AG08396 (cell line): ENCODE measurements around the gene AIP.
"Not testable (repeated sequence)": the region's sequence is repeated elsewhere in the genome, so short reads cannot be mapped to it uniquely, and the experiment has no call there.

Source experiments
- DNase-seq: peaks from one replicate; pipeline ENCODE4 v3.0.0; 2012; ENCODE audit warnings: low spot score, mixed read lengths

AIP gene

GRCh38 chr11:67507242-67507863 lies 24.5 kb downstream of the AIP start:
- DNase-seq = no peak

DNA sequence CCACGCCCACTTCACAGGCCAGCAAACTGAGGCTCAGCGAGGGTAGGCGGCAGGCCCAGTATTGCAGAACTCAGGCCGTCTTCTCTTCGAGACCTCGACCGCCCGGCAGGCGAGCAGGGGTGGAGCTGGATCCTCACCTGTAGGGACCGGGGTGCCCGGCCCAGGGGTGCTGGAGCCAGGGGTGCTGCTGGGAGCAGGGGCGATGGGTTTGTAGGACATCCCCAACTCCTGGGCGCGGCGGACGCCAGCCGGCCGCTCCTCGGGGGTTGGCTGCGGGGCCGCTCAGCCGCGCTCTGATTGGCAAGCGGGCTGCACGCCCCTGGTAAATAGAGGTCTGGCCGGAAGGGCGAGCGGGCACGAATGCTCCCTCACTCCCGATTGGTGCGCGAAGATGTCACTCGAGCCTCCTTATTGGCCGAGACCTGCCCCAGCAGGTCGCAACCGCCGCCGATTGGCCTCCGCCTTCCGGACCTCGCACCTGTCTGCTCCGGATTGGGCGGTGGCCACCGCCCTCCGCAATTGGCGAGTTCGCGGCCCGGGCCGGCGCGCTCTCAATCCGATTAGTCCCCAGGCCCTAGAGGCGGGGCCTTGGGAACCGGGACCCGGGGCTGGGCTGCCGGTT lies 25.1 kb downstream of the AIP start, which contains the start of gene CDK2AP2:
TSS of gene CDK2AP2 (minus strand) at position 299 of the 622 bp plus-strand sequence. CDS start at position 219, 80 bp downstream.
- DNase-seq = peak; percentile 100

DNA sequence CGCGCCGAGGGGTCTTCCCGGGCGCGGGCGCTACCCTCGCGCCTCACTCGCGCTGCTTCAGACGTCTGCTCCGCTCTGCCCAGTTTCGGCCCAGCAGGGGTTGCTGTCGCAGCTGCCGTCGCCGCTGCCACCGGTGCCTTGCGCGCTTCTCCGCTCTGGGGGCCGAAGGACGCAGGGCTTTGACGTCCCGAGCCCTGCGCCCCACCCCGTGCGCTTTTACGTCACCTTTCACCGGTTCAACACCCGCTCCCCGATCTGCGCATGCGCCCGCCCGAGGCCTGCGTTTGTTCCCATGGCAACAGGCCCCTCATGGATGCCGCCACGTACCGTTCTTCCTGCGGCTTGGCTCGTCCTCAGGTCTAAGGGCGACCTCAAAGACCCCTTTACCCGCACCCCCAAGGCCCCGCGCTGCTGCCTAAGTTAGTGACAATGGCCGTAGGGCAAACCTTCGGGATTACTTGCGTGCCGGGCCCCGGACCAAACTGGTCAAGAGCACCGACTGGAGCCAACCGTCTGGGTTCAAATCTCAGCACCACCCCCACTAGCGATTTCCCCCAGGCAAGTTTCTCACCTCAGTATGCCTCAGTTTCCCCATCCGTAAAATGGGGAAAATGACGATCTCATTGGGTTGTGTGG lies 25.8 kb downstream of the AIP start:
- peak; percentile 99 for DNase-seq

DNA sequence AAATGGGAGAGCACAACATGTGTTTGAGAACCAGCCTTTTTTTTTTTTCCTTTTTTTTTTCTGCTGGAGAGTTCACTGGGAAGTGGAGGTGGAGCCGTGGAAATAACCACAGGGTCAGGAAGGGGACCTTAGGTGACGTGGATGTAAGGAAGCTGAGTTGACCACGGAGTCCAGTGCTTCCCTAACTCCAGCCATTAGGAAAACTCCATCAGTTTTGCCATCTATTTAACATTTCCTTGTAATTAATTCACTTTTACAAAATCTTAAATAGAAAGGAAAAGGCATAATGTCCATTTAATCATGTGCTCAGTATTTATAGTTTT lies 27.2 kb downstream of the AIP start:
- no peak for DNase-seq

GRCh38 chr11:67511558-67511957 lies 28.7 kb downstream of the AIP start:
- DNase-seq = not testable (repeated sequence)

DNA sequence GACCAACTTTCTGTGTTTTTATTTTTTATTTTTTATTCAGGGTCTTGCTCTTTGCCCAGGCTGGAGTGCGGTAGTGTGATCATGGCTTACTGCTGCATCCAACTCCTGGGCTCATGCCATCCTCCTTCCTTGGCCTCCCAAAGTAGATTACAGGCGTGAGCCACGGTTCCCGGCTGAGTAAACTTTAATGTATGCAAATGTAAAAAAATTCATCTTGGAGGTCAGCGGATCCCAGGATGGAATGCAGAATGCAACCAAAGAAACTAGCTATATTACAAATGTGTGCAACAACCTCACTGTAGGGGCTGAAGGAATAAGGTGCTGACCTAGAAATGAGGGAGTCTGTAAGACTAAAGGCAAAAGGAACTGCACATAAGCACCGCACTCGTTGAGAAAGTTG lies 31.3 kb downstream of the AIP start:
- no peak for DNase-seq

GRCh38 chr11:67516806-67517205 lies 34.0 kb downstream of the AIP start:
- no peak for DNase-seq

- no peak for DNase-seq
Measured at GRCh38 chr11:67517784-67518552, 35.1 kb downstream of the AIP start.

DNA sequence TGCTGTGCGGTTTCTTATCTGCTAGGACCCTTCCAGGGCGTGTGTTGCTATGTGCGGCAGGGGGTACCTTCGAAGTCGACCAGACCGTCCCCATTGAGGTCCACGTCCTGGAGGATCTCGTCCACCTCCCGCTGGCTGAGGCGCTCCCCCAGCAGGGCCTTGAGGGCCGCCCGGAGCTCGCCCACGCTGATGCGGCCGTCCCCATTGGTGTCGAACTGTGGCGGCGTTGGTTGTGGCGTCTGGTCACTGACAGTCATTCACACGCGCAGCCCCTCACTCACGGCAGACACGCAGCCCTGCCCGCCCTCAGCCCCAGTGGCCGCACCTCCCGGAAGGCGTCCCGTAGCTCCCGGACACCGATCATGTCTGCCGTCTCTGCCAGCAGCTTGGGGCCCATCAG lies 36.9 kb downstream of the AIP start:
- no peak for DNase-seq

DNA sequence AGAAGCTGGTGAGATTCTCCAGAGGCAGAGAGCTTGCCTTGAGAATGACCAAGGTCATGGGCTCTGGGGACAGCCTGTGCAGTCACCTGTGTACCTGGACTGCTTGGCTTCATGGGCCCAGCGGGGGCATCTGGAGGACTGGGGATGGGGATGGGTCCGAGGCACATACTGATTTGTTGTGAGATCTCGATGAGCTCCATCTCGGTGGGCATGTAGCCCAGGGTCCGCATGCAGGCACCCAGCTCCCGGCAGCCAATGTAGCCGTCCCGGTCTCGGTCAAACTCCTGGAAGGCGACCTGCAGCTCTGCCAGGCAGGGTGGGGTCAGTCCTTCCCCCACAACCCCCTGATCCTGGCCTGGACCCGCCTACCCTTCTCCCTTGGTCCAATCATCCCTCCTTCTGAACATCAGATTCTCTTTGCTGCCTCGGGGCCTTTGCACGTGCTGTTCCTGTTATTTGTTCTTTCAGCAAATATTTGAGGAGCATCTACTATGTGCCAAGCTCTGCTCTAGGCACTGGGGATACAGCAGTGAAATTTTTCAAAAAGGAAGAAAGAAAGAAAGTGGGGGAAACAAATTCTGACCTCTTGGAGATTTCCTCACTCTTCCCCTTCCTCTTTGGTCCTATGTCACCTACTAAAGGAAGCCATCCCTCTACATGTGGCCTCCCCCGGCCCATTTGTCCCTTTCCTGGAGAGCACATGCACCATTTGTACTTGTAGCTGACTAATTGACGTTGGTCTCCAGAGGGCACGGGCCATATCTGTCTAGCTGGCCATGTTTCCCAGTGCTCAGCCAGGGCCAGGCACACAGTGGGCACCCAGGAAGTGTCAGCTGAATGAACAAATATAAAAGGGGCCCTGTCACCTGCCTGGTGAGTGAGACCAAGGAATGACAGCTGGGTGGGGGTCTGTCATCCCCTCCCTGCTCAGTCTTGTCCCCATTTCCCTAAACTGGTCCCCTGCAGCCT lies 38.3 kb downstream of the AIP start:
- DNase-seq = no peak

DNA sequence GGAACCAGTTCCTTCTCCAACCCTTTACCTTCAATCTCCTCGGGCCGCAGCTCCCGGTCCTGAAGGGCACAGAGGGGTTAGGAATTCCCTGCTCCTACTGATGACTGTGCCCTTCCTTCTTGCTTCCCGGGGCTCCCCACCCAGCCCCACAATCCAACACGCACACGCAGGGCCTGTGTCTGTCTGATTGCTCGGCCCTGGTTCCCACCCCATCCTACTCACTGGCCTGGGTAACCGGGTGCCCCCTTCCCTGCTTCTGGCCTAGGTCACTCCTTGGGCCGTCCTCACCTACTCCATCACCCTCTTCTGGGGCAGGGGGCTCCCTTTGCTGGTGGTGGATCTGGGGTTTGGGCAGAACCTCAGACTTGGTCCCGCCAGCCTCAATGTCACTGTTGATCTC lies 39.1 kb downstream of the AIP start:
- DNase-seq = no peak

GRCh38 chr11:67522338-67522737 lies 39.5 kb downstream of the AIP start:
- DNase-seq = no peak

DNA sequence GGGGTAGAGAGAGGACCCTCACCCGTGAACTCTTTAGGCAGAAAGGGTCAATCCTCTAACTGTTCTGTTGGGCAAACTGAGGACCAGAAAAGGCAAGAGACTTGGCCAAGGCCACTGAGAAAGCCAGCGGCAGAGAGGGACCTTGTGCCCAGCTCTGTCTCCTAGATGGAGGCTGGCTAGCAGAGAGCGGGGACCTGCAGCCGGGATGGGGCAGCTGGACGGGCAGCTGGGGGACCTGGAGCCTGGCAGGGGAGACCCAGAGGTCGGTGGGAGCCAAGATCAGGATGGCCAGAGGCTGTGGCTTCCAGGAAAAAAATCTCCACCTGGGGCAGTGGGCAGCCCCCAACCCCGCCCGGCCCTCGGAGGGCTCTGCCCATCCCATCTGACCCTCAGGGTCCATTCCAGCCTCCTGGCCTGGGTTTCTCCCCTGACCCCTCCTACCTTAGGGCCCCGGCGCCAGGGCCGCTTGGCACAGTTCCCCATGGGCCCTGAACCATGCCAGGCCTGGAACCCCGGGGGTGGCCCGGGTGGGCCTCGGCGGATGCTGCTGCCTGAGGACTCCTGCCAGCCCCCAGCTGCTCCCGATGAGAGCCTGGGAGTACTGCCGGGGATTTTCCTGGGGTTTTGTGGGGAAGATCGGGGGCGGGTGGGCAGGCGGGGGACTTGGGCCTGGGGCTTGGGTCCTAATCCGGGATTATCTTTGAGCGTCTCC lies 40.2 kb downstream of the AIP start, which contains the start of gene CABP2:
TSS of gene CABP2 (minus strand) at position 603 of the 712 bp plus-strand sequence. CDS start at position 483, 120 bp downstream.
- DNase-seq = no peak

GRCh38 chr11:67523556-67524479 lies 41.0 kb downstream of the AIP start:
- DNase-seq = no peak

DNA sequence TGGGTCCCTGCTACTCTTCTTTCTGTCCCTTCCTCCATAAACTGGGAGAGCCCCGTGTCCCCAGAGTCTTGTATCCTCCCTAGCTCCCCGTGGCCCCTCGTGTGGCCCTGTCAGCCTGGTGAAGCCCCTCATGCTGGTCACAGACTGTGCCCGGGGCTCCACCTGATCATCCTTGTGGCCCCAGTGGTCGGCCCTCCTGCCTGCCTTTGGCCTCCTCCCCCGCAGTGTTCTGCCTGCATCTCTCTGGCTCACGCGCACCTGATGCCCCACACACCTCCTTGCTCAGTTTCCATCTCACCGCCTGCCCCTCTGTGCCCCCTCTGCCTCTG lies 41.6 kb downstream of the AIP start:
- DNase-seq = no peak

GRCh38 chr11:67525275-67525976 lies 42.6 kb downstream of the AIP start:
- no peak for DNase-seq

GRCh38 chr11:67528376-67528775 lies 45.5 kb downstream of the AIP start:
- no peak for DNase-seq

DNA sequence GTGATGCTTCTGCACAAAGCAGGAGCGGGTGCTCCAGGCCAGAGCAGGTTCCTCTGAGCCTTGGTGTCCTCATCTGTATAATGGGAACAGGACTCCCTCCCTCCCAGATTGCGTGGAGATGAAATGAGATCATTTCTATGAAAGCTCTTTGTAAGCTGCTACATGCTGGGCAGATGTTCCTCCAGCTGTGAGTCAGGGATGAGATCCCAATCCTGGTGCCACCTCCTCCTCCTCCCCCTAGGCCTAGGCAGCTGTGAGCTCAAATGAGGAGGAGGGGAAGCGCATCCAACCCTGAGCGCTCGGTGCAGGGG lies 47.4 kb downstream of the AIP start:
- DNase-seq = no peak

DNA sequence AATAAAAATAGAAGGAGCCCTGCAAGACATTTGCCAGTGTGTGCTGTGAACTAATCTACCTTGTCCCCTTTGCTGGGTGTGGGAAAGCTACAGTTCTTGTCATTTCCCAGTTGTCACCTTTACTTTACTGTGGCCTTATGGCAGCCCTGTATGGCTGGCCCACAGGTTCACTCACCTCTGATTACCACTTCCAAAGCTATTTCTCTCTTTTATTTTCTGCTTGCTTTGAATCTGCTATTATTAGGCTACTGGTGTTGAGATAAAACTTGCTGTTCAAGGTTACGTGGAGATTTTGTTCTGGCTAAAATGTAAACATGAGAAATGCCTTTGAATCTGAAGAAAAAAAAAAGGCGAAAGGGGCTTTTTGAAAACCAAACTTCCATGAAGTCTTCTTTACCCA lies 50.1 kb downstream of the AIP start:
- DNase-seq = no peak
